IMR-90 (cell line): Measurements from ENCODE around the gene CACNA1G. TPM values are rescaled to one million over a fixed set of nuclear protein-coding genes. Genes with fewer than 3 reads are reported as not detected.

Source experiments
- ATAC-seq: fragments of 200-7000 bp; cut with Tn5 transposase; 2 replicates; pipeline ENCODE4 v1.9.1; 2020; ENCODE audit warnings: low read depth, mild to moderate bottlenecking, moderate library complexity
- BruUV-seq: library from RNA; stranded (reverse); fragments of 400-500 nt; replicated peaks from 2 replicates; lab custom pipeline; 2021; lab: Mats Ljungman, UMichigan
- CTCF ChIA-PET: fragments of 300-600 bp; formaldehyde crosslinking; extraction: SDS; loops from one replicate; lab custom pipeline; 2021; ENCODE audit warnings: antibody characterized with exemption; lab: Yijun Ruan, JAX
- POLR2A ChIA-PET: fragments of 300-600 bp; sonication (Branson Sonifier 250); formaldehyde crosslinking; loops from one replicate; lab custom pipeline; 2022; ENCODE audit warnings: antibody characterized with exemption; ENCODE audit not compliant: unreplicated experiment; lab: Charles Lee
- DNase-seq: peaks from one replicate; pipeline ENCODE4 v3.0.0; 2013
- H2AFZ ChIP-seq: replicated peaks from 2 replicates; pipeline ENCODE3; 2013; ENCODE audit warnings: low read length, mild to moderate bottlenecking; ENCODE audit not compliant: poor library complexity
- H2AK5ac ChIP-seq: 2 replicates; pipeline ENCODE4 v1.6.1; 2013; ENCODE audit warnings: low read depth, low read length, inconsistent platforms
- H2AK9ac ChIP-seq: replicated peaks from 2 replicates; pipeline ENCODE3; 2013; ENCODE audit warnings: mild to moderate bottlenecking, low read depth, low read length, moderate library complexity; ENCODE audit not compliant: poor library complexity
- H2BK120ac ChIP-seq: 2 replicates; pipeline ENCODE4 v1.6.1; 2013; ENCODE audit warnings: low read depth, low read length, inconsistent platforms
- H2BK15ac ChIP-seq: 3 replicates; pipeline ENCODE4 v1.6.1; 2013; ENCODE audit warnings: low read depth, low read length, inconsistent platforms
- H2BK20ac ChIP-seq: 2 replicates; pipeline ENCODE4 v1.6.1; 2013; ENCODE audit warnings: low read depth, mild to moderate bottlenecking, inconsistent platforms, low read length, moderate library complexity
- H2BK5ac ChIP-seq: 2 replicates; pipeline ENCODE4 v1.6.1; 2013; ENCODE audit warnings: mild to moderate bottlenecking, low read depth, low read length, inconsistent platforms; ENCODE audit not compliant: poor library complexity, severe bottlenecking
- H3K14ac ChIP-seq: replicated peaks from 2 replicates; pipeline ENCODE4 v1.6.1; 2013; ENCODE audit warnings: low read depth, low read length, inconsistent platforms
- H3K18ac ChIP-seq: 2 replicates; pipeline ENCODE4 v1.6.1; 2013; ENCODE audit warnings: low read depth, low read length, control low read depth
- H3K23ac ChIP-seq: 2 replicates; pipeline ENCODE4 v1.6.1; 2013; ENCODE audit warnings: low read depth, low read length, inconsistent platforms
- H3K27ac ChIP-seq: 2 replicates; pipeline ENCODE4 v1.5.1; 2013; ENCODE audit warnings: mild to moderate bottlenecking, control low read depth, low read length; ENCODE audit not compliant: insufficient read depth
- H3K27me3 ChIP-seq: 2 replicates; pipeline ENCODE4 v1.6.1; 2013; ENCODE audit warnings: low read length; ENCODE audit not compliant: control insufficient read depth, insufficient read depth
- H3K36me3 ChIP-seq: 2 replicates; pipeline ENCODE4 v1.6.1; 2013; ENCODE audit warnings: low read length, mixed read lengths; ENCODE audit not compliant: control insufficient read depth, insufficient read depth
- H3K4ac ChIP-seq: 2 replicates; pipeline ENCODE4 v1.6.1; 2013; ENCODE audit warnings: low read depth, low read length, inconsistent platforms
- H3K4me1 ChIP-seq: 2 replicates; pipeline ENCODE4 v1.6.1; 2013; ENCODE audit warnings: low read length, mixed read lengths; ENCODE audit not compliant: control insufficient read depth, insufficient read depth
- H3K4me2 ChIP-seq: 2 replicates; pipeline ENCODE4 v1.6.1; 2013; ENCODE audit warnings: low read depth, mild to moderate bottlenecking, control low read depth, low read length, moderate library complexity
- H3K4me3 ChIP-seq: 2 replicates; pipeline ENCODE4 v1.5.1; 2013; ENCODE audit warnings: low read depth, mild to moderate bottlenecking, control low read depth, low read length, moderate library complexity; ENCODE audit not compliant: insufficient read depth
- H3K56ac ChIP-seq: 2 replicates; pipeline ENCODE4 v1.6.1; 2013; ENCODE audit warnings: low read length, inconsistent platforms; ENCODE audit not compliant: insufficient read depth; ENCODE audit errors: extremely low read depth
- H3K79me1 ChIP-seq, 2 experiments: 2 replicates each; pipeline ENCODE4 v1.6.1; 2013; ENCODE audit warnings: low read length in 2 of 2, inconsistent platforms in 1 of 2, low read depth in 1 of 2
- H3K9ac ChIP-seq: 2 replicates; pipeline ENCODE4 v1.6.1; 2013; ENCODE audit warnings: low read depth, low read length, control low read depth
- H3K9me1 ChIP-seq: 2 replicates; pipeline ENCODE4 v1.6.1; 2013; ENCODE audit warnings: low read length, inconsistent platforms; ENCODE audit not compliant: insufficient read depth
- H3K9me3 ChIP-seq: 2 replicates; pipeline ENCODE4 v1.6.1; 2013; ENCODE audit warnings: low read length; ENCODE audit not compliant: control insufficient read depth, insufficient read depth
- H4K20me1 ChIP-seq: 2 replicates; pipeline ENCODE4 v1.6.1; 2013; ENCODE audit warnings: low read length, inconsistent platforms; ENCODE audit not compliant: insufficient read depth
- H4K5ac ChIP-seq: 2 replicates; pipeline ENCODE4 v1.6.1; 2013; ENCODE audit warnings: mild to moderate bottlenecking, low read depth, low read length, control low read depth
- H4K8ac ChIP-seq, 2 experiments: 2 replicates each; pipeline ENCODE4 v1.6.1; 2013; ENCODE audit warnings: low read depth in 2 of 2, low read length in 2 of 2, control low read depth in 1 of 2, inconsistent platforms in 1 of 2
- H4K91ac ChIP-seq: 2 replicates; pipeline ENCODE4 v1.6.1; 2013; ENCODE audit warnings: low read depth, low read length, inconsistent platforms; ENCODE audit not compliant: insufficient read depth
- CEBPB ChIP-seq: IDR thresholded peaks from 2 replicates; pipeline ENCODE4 v1.6.1; 2012; ENCODE audit warnings: low read depth, low read length, improper control_type of control experiment
- CTCF ChIP-seq: conservative IDR thresholded peaks from 2 replicates; pipeline ENCODE4 v1.5.1; 2012; ENCODE audit warnings: mild to moderate bottlenecking, low read depth, low read length, improper control_type of control experiment
- ELK1 ChIP-seq: fragments of 150-350 bp; IDR thresholded peaks from 2 replicates; pipeline ENCODE4 v1.6.1; 2016; ENCODE audit warnings: low read depth, mild to moderate bottlenecking, low read length, moderate library complexity, borderline replicate concordance
- FOS ChIP-seq: fragments of 150-350 bp; IDR thresholded peaks from 2 replicates; pipeline ENCODE4 v1.6.1; 2016; ENCODE audit warnings: low read depth, low read length
- MAFK ChIP-seq: IDR thresholded peaks from 2 replicates; pipeline ENCODE4 v1.6.1; 2012; ENCODE audit warnings: low read depth, low read length, improper control_type of control experiment
- MAZ ChIP-seq: IDR thresholded peaks from 2 replicates; pipeline ENCODE4 v1.6.1; 2012; ENCODE audit warnings: low read depth, mild to moderate bottlenecking, low read length, improper control_type of control experiment, moderate library complexity, borderline replicate concordance
- MXI1 ChIP-seq: IDR thresholded peaks from 2 replicates; pipeline ENCODE4 v1.6.1; 2012; ENCODE audit warnings: low read depth, mild to moderate bottlenecking, low read length, moderate library complexity, borderline replicate concordance
- RAD21 ChIP-seq: IDR thresholded peaks from 2 replicates; pipeline ENCODE4 v1.6.1; 2012; ENCODE audit warnings: low read length, improper control_type of control experiment
- RFX5 ChIP-seq: IDR thresholded peaks from 2 replicates; pipeline ENCODE4 v1.8.0; 2012; ENCODE audit warnings: low read depth, mild to moderate bottlenecking, low read length, moderate library complexity
- USF2 ChIP-seq: fragments of 150-350 bp; IDR thresholded peaks from 2 replicates; pipeline ENCODE4 v1.6.1; 2017; ENCODE audit warnings: mild to moderate bottlenecking, antibody characterized with exemption, low read length, low read depth
- WGBS, 2 experiments: methylation state at CpG; one replicate each; pipeline versions ENCODE4 v1.1.5 to v1.1.7; 2013; ENCODE audit warnings: missing lambda C conversion rate in 2 of 2; ENCODE audit not compliant: insufficient read length in 1 of 2; ENCODE audit errors: extremely low coverage in 2 of 2; 5-methylcytosine and 5-hydroxymethylcytosine counted together
- dilution Hi-C: fragments of 300-500 bp; cut with HindIII; formaldehyde crosslinking; loops from one replicate; pipeline ENCODE4 v1.14.3; 2018; ENCODE audit warnings: low sequenced_read_pairs; ENCODE audit not compliant: unreplicated experiment
- in situ Hi-C: fragments of 300-500 bp; cut with MboI; formaldehyde crosslinking; loops from 3 replicates; pipeline ENCODE4 v1.14.3; 2019; ENCODE audit warnings: low sequenced_read_pairs, inconsistent platforms, mixed read lengths
- intact Hi-C: fragments of 100-400 bp; cut with micrococcal nuclease; formaldehyde crosslinking; loops from 2 replicates; pipeline ENCODE4 v1.10.0; 2022
- polyA plus RNA-seq, 3 experiments: library from polyadenylated mRNA; depleted of rRNA; stranded (reverse); fragments of >200 nt; gene quantifications; 2 replicates each; pipeline ENCODE4 v1.2.3, GENCODE V29; 2012; ENCODE audit warnings: low replicate concordance in 1 of 3
- total RNA-seq: library from RNA; depleted of rRNA; stranded (reverse); fragments of >200 nt; gene quantifications from 2 replicates; pipeline ENCODE4 v1.2.3, GENCODE V29; 2012

CACNA1G gene
- total and polyA plus RNA-seq, 2 of the 4 experiments (the other 2 are of a cell fraction) = under 0.01 to 0.03 TPM

GRCh38 chr17:50584749-50585148 is 24.2 kb downstream of the CACNA1G start:
- H3K4me2 ChIP-seq = no peak overlapping the region
- dilution Hi-C loops = no loop called here
- no peak overlapping the region for H3K14ac ChIP-seq
- H2BK120ac ChIP-seq = no peak overlapping the region
- no peak for DNase-seq
- CTCF ChIA-PET = no interaction called here
- no peak overlapping the region for H2AK9ac ChIP-seq
- TF ChIP-seq RAD21 (no peak), RFX5 (no peak), MAZ (no peak), MXI1 (no peak), FOS (no peak), CTCF (no peak), USF2 (no peak), MAFK (no peak), ELK1 (no peak), CEBPB (no peak)
- H2BK20ac ChIP-seq = no peak overlapping the region
- H3K9ac ChIP-seq = no peak overlapping the region
- H3K79me1 ChIP-seq = no peaks in the 10 kb centered on the region
- H3K9me3 ChIP-seq = no peaks in the 10 kb centered on the region
- POLR2A ChIA-PET = no interaction called here
- no peaks in the 10 kb centered on the region for H4K20me1 ChIP-seq
- H2BK5ac ChIP-seq = no peak overlapping the region
- H3K23ac ChIP-seq = no peak overlapping the region
- BruUV-seq = no TSS peak
- 100% methylated on average over 1 of the region's 6 CpGs; no CpG with 5 or more reads in 1 of the 2 experiments for WGBS, 2 experiments
- H4K8ac ChIP-seq = no peak overlapping the region
- no peaks in the 10 kb centered on the region for H3K36me3 ChIP-seq
- no peak overlapping the region for H4K91ac ChIP-seq
- no peak overlapping the region for H3K27ac ChIP-seq
- intact Hi-C loops = no loop called here
- H3K56ac ChIP-seq = no peak overlapping the region
- H3K27me3 ChIP-seq = peaks cover 64% of the 10 kb centered on the region
- no peak overlapping the region for H2BK15ac ChIP-seq
- ATAC-seq = no peak
- no peak overlapping the region for H2AFZ ChIP-seq
- no peak overlapping the region for H3K18ac ChIP-seq
- no peak overlapping the region for H3K4me3 ChIP-seq
- no peak overlapping the region for H3K4ac ChIP-seq
- H3K9me1 ChIP-seq = 0 out of 2 replicates have a peak, but pooled peaks cover 3% of the 10 kb centered on the region
- H2AK5ac ChIP-seq = no peak overlapping the region
- peaks cover 2% of the 10 kb centered on the region; the same call in 1 of the 2 replicates for H3K4me1 ChIP-seq
- no peak overlapping the region for H4K5ac ChIP-seq
- in situ Hi-C loops = no loop called here
